GM21360 (cell line): ENCODE results near the gene PRRT4.

Experiments
- ATAC-seq: cut with Tn5 transposase; IDR thresholded peaks from one replicate; pipeline ENCODE4 v1.9.1; 2021; ENCODE audit warnings: mild to moderate bottlenecking, moderate library complexity; ENCODE audit not compliant: unreplicated experiment

The PRRT4 gene

DNA sequence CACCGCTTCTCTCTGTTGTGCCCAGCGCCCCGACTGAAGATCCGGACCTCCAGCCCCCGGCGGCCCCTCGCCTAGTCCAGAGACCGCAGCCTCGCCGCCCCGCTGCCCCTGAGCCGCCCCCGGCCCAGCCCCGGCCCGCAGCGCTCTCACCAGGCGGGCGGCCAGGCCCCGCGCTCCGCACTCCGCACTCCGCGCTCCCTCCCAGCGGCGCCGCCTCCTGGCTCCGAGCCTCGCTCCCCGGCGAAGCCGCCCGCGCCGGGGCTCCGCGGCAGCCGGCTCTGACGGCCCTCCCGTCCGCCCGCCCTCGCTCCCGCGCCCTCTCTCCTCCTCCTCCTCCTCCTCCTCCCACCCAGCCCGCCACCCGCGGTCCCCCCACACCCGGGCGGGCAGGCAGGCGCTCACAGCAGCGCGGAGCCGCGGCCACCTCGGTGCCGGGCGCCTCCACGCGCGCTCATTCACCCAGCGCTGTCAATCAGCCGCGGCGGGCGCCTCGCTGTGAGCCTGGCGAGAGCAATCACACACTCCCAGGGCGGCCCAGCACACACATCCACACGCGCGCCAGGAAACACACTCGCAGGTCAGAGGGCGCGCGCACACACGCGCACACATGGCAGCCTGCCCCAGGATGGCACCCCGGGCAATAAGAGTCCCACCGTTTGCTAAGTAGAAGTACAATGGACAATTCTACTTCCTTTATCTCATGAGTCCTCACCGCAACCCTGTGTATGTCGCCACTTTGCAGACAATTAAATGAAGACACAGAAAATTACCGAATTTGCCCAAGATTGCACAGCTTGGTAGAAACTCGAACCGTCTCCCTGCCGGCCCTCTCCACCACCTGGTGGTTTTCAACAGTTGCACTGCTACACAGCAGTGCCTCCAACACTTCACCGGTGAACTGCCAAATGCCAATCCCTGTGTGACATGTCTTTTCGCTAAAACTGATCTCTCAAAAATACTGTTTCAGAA, at the start of gene PRRT4:
PRRT4 (minus strand) TSS at position 280 of the 969 bp plus-strand sequence.
- ATAC-seq: no peak

DNA sequence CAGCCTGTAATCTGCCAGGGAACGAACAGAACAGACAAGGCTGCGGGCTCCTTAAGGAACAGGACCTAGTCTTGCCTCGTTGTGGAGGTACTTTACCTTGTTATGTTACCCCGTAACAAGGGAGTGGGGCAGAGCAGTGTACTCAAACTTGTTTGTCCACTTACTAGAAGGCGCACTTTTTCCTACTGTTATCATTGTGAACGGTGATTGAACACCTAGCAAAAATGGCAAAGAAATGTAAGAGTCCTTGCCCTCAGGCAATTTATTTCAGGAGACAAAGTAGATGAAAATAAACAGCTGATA, 48.9 kb upstream of the PRRT4 start:
- ATAC-seq: no peak

DNA sequence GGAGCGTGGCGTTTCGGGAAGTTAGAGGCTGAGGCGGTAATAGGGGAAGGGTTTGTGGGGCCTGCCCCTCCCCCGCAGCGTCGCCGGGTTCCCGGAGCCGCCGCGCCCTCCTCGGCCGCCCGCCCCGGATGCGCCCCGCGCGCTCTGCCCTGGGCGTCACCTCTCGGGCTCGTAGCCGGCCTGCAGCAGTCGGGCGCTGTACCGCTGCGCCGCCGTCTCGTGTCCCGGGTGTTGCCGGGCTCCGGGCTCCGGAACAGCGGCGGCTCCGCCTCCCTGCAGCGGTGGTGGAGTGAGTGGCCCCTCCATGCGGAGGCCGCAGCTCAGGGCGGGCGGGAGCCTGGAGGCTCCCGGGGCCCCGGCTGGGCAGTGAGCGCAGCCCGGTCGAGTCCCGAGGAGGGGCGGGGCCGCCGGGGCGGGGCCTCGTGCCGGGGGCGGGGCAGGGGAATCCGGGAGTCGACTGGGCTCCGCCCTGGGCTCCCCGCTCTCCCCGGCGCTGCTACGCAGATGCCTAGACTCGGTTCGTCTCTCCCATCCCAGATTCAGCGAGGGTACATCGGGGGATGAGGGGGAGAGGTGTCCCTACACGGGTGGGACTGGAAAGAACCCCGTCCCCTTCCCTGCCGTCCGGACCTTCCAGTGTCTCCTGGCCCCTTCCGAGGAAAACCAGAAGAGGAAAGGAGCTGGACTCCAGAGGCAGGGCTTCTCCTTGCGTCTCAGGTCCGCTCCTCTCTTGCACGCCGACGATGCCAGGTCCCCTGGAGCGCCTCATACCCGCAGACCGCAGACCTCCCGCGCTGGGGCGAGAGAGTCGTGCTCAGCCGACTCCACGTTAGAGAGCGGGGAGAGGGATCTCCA, 48.3 kb upstream of the PRRT4 start, which contains the start of gene IMPDH1:
IMPDH1 (minus strand) TSS at position 387 of the 855 bp plus-strand sequence; CDS start at position 306, 81 bp downstream.
- peak; percentile 65 for ATAC-seq

DNA sequence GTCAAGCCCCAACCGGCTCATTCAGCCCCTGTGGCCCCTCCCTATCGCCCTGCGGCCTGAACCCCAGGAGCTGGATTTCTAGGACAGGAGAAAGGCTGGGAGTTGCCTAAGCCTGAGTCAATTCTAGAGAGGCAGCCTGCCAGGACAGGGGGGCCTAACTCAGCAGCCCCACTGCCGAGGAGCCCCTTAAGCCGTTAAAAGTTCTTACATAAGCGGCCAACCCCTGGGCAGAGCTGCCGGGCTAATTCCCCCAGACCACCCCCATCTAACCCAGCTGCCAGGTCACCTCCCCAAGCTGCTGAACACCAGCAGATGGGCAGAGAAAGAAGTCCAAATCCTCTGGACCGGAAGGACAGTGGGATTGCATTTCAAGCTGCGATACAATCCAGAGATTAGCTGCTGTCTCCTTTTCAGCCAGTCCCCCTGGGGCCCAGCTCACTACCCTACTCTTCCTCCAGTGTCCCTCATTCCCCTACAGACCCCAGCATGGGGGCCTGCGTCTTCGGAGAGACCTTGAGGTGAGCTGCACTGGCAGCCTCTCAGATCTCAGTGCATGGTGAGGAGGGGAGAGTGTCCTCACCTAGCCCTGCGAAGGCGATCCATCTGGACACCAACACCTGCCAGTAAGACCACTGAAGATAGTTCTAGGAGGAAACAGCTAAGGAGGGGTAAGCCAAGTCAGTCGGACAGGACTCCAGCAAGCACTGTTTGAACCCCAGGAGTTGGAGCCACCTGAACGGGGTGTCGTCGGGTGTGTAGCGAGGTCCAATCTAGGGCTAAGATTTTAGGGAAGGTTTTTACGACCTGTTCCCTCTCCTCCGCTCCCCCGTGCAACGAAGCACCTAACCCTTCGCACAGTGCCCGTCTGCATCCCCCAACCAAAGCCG, 47.5 kb upstream of the PRRT4 start:
- ATAC-seq: no peak

DNA sequence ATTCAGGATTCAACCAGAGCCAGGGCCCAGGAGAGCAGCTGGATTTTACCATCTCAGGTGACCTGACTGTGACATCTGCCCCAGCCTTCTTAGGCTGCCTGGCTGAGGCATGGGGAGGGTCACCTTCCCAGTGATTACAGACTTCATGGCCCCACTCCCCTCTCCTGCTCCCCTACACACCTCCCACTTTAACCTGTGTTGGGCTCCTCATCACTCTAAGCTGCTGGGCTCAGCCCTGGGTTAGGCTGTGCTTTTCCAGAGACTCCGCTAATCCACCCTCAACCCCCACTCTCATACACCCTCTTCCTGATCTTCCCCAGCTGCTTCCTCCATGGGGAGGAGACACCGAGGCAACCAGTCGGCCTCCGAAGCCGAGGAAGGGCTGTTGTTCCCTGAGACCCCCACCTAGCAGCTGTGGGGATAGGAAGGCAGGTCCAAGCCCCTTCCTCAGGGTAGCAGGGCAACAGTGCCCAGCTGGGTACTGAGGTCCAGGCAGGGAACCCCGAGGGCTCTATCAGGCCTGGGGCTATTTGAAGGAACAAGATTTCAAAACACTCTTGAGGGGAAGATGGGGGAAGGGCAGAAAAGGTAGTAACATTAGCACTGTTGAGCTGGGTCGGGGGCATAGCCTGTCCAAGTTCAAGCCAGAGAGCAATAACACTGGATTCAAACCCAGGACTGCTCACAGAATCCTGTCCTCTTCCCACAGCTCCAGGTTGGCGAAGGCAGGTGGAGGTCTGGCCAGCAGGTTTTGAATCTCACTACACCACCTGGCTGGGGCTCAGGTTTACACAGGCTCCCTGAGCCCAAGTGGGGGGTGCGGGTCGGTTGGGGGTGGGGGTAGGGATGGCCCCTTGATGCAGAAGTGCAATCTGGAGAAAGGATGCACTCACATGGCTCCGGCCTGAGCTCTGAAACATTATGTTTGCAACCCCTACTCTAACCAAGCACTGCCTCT, 46.5 kb upstream of the PRRT4 start:
- ATAC-seq: no peak

DNA sequence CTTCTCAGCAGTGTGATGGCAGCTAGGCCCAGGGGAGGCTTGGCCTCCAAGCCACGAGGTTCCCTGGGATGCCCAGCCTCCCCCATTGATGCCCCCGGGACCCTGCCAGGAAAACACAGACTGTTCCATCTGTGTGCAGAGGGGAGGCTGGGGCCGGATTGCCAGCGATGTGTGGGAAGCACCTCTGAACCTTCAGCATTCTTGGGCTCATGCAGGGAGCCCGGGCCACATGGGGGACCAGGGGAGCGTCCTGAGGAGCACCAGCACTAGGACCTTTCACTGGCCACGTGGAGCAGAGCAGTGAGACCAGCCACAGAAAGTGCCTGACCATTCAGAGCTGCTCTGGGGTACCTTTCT, 45.7 kb upstream of the PRRT4 start:
- no peak for ATAC-seq

DNA sequence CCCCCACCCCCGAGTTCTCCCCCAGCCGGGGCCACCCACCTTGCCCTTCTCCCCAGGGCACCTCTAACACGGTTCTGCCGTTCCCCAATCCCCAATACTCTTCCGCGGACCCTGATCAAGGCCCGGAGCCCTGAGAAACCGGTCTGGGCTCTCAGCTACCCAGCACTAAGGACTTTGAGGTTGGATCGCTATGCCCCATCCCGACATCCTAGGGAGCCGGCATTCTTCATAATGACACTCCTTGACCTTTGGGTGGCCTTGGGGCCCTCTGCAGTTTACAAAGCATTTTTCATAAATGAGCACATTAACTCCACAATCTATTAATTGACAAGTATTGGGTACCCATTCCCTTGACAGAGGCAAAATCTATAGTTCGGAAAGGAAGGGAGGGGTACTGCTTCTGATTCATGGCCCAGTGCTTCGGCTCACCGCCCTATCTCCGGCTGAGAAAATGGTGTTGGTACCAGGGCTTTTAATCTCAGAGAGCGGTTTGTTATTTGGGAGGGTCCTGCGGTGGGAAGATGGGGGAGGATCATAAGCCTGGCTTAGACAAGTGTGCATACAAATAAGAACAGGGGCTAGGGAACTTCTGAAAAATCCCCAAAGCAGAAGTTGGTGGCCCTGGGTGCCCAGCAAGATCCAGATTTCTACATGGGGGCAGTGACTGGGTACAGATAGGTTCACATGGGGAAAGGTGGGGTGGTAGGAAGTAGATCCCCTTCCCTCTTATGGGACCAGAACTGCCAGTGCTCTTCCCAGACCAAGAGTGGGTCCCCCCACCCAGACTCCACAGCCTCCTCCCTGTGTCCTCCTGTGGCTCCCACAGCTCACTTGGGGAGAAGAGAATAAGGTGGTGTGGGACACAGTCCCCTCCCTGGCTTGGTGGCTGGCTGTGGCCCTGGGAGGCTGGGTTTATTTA, 45.1 kb upstream of the PRRT4 start:
- ATAC-seq: no peak

DNA sequence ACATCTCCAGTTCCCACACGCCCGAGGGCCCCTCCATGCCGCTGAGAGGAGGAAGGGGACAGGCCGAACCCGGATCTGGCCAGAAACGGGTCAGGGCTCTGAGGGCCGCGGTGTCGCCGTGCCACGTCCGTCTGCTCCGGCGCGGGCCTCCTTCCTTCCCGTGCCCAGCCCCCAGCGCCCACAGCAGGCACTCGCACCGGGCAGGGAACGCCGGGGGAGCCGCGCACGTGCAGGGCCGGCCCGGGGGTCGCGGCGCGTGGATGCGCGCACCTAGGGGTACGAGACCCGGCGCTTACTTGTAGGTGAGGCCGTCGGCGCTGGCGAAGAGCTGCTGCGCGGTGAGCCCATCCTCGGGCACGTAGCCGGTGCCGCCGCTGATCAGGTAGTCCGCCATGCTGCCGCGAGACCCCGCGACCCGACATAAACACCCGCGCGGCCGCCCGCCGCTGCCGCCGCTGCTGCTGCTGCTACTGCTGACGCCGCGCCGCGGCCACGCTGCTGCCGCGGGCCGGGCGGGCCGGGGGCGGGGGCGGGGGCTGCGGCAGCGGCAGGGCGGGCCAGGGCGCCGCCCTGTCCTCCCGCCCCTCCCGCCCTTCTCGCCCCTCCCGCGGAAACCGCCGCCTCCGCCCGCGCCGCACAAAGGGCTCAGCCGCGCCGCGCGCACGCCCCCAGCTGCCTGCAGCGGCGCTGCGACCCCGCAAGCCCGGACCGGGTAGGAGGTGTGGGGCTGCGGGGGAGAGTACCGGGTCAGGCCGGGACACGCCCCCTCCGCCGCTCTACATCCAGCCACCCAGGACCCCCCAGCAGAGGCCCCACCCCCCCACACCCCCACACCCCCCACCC, 44.2 kb upstream of the PRRT4 start:
- ATAC-seq: no peak

DNA sequence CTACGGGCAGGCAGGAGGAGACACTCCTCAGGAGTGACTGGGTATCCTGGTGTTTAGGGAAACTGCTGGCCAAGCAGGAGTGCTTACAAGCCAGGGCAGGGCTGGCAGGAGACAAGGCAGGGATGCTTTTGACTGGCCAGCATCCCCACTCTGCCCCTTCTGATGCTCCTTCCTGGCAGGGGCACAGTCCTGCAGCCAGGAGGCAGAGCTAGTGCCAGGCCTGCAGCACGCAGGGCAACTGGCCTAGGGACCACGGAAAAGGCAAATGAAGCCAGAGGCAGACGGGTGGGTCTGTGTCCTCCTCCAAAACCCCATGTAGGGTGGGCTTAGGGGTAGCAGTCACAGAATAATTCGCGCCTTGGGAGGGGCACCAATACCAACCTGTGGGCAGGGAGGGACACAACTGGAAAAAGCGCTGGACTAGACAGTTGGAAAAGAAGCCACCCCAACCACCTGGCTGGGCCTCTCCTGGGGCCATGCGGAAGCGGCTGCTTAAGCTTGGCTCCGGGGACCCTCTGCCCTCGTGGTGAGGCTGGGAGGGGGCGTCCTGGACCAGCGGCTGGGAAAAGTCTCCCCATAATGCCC, 43.5 kb upstream of the PRRT4 start:
- no peak for ATAC-seq

DNA sequence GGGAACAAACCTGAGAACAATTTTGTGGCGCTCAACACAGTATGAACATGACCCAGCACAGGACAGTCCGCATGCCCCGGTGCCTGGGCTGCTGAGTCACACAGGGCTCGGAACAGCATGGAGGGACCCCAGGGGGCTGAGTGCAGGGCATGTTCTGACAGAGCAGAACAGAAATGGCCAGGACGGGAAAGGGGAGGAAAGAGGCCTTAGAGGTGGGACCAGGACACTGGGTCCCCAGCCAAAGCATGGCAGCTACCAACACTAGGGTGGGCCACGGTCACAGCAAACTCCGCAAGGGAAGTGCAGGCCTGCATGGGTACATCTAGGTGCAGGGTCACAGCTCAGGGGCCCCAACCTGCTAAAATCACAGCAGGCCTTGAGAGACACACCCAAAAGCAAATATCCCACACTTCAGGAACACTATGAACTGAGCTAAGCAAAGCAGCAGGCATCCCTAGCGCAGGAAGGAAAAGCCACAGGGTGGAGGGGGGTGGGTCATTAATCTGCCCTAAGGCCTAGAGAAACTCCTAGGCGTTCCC, 42.7 kb upstream of the PRRT4 start:
- ATAC-seq: no peak

DNA sequence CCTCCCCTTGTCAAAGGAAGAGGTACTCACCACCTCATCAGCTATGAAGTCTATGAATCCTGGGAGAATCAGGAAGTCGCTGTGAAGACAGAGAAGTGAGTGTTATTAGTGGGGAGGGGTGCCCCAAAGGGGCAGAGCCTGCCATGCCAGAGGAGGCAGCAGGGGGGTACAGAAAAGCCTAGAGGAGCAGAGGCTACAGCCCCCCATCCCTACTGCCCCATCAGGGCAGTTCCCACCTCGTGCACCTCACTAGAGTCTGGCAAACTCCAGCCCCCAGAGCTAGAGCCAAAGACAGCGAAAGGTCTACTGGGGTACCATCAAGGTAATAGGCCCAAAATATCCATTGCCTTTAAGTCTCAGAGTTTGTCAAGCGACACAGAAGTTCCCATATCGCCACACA, 42.2 kb upstream of the PRRT4 start:
- ATAC-seq: no peak

DNA sequence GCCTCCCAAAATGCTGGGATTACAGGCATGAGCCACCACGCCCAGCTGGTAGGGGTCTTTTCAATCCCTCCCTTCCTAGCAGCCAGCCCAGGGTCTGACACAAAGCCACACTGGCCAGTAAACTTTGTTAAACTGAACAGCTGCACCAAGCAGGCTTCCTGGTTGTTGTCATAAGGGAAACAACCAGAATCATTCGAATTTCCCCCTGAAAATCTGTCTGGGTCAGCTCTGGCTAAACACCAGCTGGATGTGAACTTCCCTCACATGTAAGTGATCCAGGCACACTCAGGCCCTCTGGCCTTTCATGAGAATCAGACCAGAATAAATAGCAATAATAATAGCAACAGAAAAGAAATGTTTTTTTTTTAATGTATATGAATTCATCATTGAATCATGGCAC, 40.9 kb upstream of the PRRT4 start:
- ATAC-seq: no peak

DNA sequence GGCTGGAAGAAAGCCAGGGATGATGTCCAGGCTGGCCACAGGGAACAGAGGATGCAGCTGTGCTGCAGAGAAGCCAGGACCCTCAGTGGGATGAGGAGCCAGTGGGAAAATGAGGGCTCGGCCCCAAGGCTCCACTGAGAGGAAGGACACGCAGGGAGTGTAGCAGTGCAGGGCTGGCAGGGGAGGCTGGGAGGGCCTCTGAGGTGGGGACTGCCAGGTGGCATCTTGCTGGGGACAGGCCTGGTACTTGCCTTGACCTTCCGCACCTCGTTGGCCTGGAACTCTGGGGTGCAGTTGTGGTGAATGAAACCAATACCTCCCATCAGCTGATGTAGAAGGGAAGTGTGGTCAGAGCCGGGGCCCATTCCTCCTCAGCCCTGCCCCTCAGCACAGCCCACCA, 39.1 kb upstream of the PRRT4 start:
- no peak for ATAC-seq

DNA sequence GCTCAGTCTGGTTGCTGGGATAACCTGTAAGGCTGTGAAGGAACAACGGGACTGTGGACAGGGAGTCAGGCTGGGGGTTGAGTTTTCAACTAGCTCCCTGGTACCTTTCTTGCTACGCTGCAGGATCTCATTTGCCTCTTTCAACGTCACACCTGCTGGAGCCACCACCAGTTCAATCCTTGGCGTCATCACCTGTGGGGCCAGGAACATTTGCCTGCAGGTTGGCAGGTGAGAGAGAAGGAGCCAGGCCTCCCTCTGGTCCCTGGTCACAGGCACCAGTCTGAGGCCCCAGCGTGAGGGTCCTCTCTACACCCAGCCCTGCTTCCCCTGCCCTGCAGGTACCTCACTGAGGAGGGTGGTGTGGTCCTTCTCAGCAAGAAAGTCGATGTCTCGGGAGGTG, 38.5 kb upstream of the PRRT4 start:
- ATAC-seq: no peak

DNA sequence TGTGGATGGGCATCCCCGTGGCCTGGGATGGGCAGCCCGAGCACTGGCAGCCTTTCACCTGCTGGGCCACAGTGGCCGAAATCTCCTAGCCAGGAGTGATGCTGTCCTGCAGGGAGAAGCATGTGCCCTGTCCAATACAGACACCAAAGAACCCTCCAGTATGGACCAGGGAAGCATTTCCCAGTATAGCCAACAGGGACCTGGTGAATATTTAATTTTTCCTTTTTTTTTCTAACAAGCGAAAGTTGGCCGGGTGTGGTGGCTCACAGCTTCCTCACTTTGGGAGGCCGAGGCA, 37.3 kb upstream of the PRRT4 start:
- ATAC-seq: no peak

DNA sequence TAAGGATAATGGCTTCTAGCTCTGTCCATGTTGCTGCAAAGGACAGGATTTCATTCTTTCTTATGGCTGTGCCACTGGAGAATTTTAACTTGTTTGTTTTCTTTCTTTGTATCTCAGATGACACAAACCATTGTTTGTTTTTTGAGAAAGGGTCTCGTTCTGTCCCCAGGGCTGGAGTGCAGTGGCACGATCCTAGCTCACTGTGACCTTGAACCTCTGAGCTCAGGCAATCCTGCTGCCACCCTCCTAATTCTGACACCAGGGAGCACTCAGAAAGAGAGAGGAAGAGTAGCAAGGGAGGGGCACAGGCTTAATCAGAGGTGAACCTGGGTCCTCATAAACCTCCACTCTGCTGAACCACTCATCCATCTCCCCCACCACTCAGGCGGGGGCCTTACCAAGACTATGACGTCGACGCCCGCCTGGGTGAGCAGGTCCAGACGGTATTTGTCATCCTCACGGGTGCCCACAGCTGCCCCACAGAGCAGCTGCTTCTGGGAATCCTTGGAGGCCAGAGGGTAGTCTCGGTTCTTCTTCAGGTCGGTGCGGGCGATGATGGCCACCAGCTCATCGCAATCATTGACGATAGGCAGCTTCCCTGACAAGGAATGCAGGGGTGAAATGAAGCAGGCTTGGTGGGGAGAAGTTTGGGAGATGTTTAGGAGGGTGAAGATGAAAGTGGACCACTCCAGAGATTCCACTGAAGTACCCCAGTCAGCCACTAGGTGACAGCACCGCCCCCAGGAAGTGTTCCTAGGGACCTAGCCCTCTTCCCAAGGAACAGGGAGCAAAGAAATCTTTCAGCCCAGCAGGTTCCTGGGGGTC, 36.7 kb upstream of the PRRT4 start:
- ATAC-seq: no peak

DNA sequence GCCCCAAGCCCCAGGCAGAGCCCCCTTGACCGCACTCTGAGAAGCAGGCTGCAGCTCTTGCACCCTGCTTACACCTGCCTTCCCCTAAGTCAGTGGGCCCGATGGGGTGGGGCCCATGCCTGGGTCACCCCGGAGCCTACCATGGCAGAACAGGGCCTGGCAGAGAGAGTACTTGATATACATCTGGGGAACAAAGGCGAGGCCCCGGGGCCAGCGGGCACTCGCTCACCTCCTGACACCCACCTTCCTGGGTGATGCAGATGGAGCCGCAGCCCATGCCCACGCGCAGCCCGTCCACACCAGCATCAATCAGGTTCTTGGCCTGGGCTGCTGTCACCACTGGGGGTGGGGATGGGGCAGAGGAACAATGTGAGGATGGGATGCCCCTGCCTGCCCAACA, 34.9 kb upstream of the PRRT4 start:
- no peak for ATAC-seq
